Measurements from ENCODE around the gene RHOBTB3. TPM values are rescaled to one million over a fixed set of nuclear protein-coding genes. Genes with fewer than 3 reads are reported as not detected.

The RHOBTB3 gene
- total and polyA plus RNA-seq, 11 donors, result 24.3 to 116 (median 82.1) TPM

DNA sequence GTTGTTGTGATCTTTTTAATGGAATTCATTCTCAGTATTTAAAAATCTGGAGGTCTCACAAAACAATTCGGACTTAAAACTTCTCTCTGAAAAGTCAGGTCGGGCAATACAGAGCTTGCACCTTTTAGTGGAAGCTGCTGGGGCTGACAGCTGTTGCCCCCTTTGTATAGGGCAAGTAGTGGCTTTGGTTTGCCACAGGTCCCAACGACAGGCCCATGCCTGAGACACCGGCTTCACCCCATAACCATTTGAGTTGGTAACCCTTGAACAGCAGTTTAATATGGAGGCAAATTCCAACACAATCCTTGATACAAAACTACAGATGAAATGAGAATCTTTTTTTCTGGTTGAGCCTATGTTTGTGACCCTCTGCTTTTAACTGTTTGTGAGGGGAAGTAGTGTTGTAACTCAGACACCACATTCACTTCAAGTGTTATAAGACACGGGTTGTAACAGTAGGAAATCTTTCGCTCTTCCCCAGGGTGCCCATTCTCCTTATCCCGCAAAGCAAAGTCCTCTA lies 92.1 kb downstream of the RHOBTB3 start:
- H3K27ac ChIP-seq, result peak overlapping the region; percentile 31 to 95 (median 88)
- no peaks in the 10 kb centered on the region for H3K9me3 ChIP-seq
- intact Hi-C loops (cut with DNase I), result no loop called here
- TF ChIP-seq, protein P1, sequence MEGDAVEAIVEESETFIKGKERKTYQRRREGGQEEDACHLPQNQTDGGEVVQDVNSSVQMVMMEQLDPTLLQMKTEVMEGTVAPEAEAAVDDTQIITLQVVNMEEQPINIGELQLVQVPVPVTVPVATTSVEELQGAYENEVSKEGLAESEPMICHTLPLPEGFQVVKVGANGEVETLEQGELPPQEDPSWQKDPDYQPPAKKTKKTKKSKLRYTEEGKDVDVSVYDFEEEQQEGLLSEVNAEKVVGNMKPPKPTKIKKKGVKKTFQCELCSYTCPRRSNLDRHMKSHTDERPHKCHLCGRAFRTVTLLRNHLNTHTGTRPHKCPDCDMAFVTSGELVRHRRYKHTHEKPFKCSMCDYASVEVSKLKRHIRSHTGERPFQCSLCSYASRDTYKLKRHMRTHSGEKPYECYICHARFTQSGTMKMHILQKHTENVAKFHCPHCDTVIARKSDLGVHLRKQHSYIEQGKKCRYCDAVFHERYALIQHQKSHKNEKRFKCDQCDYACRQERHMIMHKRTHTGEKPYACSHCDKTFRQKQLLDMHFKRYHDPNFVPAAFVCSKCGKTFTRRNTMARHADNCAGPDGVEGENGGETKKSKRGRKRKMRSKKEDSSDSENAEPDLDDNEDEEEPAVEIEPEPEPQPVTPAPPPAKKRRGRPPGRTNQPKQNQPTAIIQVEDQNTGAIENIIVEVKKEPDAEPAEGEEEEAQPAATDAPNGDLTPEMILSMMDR (IDR thresholded peaks at IDR 0.05), result no peak
- no peak for TF ChIP-seq POLR2A (IDR thresholded peaks at IDR 0.05)
- no peak for DNase-seq
- H3K27me3 ChIP-seq, result no peaks in the 10 kb centered on the region
- H3K4me3 ChIP-seq, result peak overlapping the region in 10 of 12 donors; percentile 44 to 93 (median 84)
- WGBS, 4 donors, result 43 to 52% (median 50%) methylated on average over 7 of the region's 7 CpGs
- ATAC-seq, result peak in 1 of 4 donors; percentile 5
- no peaks in the 10 kb centered on the region for H3K36me3 ChIP-seq
- peaks cover 5 to 81% (median 52%) of the 10 kb centered on the region in 12 donors for H3K4me1 ChIP-seq

GRCh38 chr5:95823738-95824609 lies 92.8 kb downstream of the RHOBTB3 start:
- intact Hi-C loops (cut with DNase I), result loop anchor here in 1 of 10 donors (1.0 kb wide), 1 partner anchor 10 kb away; no protein-coding TSS in a partner anchor
- peak overlapping the region in 9 of 12 donors; percentile 69 to 93 (median 84) for H3K4me3 ChIP-seq

DNA sequence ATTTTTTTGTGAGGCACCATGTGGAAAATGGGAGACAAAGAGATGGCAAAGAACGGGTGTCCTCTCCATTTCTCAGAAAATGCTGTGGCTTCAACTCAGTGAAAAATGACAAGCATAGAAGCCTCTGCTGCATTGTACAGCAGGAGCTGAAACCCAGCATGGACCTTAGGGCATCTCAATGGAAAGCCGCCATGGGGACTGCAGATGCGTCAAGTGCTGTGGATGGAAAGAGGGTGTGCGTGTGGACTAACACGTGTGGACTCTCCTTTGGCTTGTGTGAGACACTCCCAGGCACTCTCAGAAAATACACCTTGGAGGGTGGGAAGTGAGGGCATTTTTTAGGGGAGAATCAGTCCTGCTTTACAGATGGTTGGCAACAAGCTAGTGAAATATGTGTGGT lies 93.6 kb downstream of the RHOBTB3 start:
- H3K4me1 ChIP-seq, result peaks cover 5 to 69% (median 38%) of the 10 kb centered on the region in 12 donors
- H3K27ac ChIP-seq, result peak overlapping the region in 11 of 12 donors; percentile 84 to 95 (median 89)
- no peaks in the 10 kb centered on the region for H3K36me3 ChIP-seq
- intact Hi-C loops (cut with DNase I), result loop anchor here in 1 of 10 donors (1.0 kb wide), 1 partner anchor 10 kb away; no protein-coding TSS in a partner anchor
- H3K4me3 ChIP-seq, result peak overlapping the region in 1 of 12 donors; percentile 93
- no peaks in the 10 kb centered on the region for H3K9me3 ChIP-seq
- ATAC-seq (no peak), DNase-seq (no peak)
- no peaks in the 10 kb centered on the region for H3K27me3 ChIP-seq
- no peak for TF ChIP-seq POLR2A (IDR thresholded peaks at IDR 0.05)
- TF ChIP-seq, protein P1 (IDR thresholded peaks at IDR 0.05), result no peak
- WGBS, 4 donors, result 94 to 95% (median 94%) methylated on average over 5 of the region's 5 CpGs

More at GRCh38 chr5:95823738-95824609, 92.8 kb downstream of the RHOBTB3 start:
- 18 to 30% (median 21%) methylated on average over 12 of the region's 12 CpGs for WGBS, 4 donors
- peaks cover 5 to 77% (median 45%) of the 10 kb centered on the region in 12 donors for H3K4me1 ChIP-seq
- no peaks in the 10 kb centered on the region for H3K27me3 ChIP-seq
- H3K36me3 ChIP-seq, result no peaks in the 10 kb centered on the region
- TF ChIP-seq POLR2A (IDR thresholded peaks at IDR 0.05), result no peak
- TF ChIP-seq, protein P1 (IDR thresholded peaks at IDR 0.05), result peak in 1 of 12 donors; percentile 6
- peak; percentile 17 to 77 (median 62) for ATAC-seq
- DNase-seq, result peak; percentile 66 to 74 (median 72)
- no peaks in the 10 kb centered on the region for H3K9me3 ChIP-seq
- peak overlapping the region; percentile 31 to 95 (median 88) for H3K27ac ChIP-seq

GRCh38 chr5:95825495-95825894 lies 94.4 kb downstream of the RHOBTB3 start:
- Histone ChIP-seq H3K27me3 (no peaks in the 10 kb centered on the region), H3K36me3 (no peaks in the 10 kb centered on the region), H3K27ac (no peak overlapping the region), H3K4me3 (no peak overlapping the region), H3K9me3 (no peaks in the 10 kb centered on the region), H3K4me1 (peaks cover 5 to 62% (median 32%) of the 10 kb centered on the region in 12 donors)
- intact Hi-C loops (cut with DNase I), result no loop called here
- ATAC-seq (no peak), DNase-seq (no peak)
- WGBS, 4 donors, result 61 to 76% (median 67%) methylated on average over 3 of the region's 3 CpGs
- no peak for TF ChIP-seq POLR2A (IDR thresholded peaks at IDR 0.05)
- TF ChIP-seq, protein P1 (IDR thresholded peaks at IDR 0.05), result no peak
